HCT116 (cell line): Measurements from ENCODE around the gene SGCB. TPM values are rescaled to one million over a fixed set of nuclear protein-coding genes. Genes with fewer than 3 reads are reported as not detected.

ENCODE experiments used
- ATAC-seq: fragments of 200-7000 bp; cut with Tn5 transposase; 2 replicates; pipeline ENCODE4 v1.9.1; 2020; ENCODE audit warnings: mild to moderate bottlenecking, moderate library complexity
- BruUV-seq: library from RNA; stranded (reverse); fragments of 400-500 nt; replicated peaks from 2 replicates; lab custom pipeline; 2021; lab: Mats Ljungman, UMichigan
- CTCF ChIA-PET: fragments of 300-600 bp; sonication (Branson Sonifier 250); formaldehyde crosslinking; loops from one replicate; lab custom pipeline; 2021; ENCODE audit warnings: antibody characterized with exemption; lab: Charles Lee
- POLR2A ChIA-PET: fragments of 300-600, 350-600 bp; sonication (Branson Sonifier 250); formaldehyde crosslinking; loops from one replicate; lab custom pipeline; 2021; ENCODE audit warnings: antibody characterized with exemption; lab: Charles Lee
- RAD21 ChIA-PET, 2 experiments: fragments of 300-600 bp; sonication (Branson Sonifier 250); formaldehyde crosslinking; loops; one replicate each; lab custom pipeline; 2023; ENCODE audit warnings: low total read pairs in 2 of 2; ENCODE audit not compliant: uncharacterized antibody in 2 of 2, unreplicated experiment in 2 of 2, low non-redundant PET in 1 of 2; lab: Charles Lee
- DNase-seq: peaks from one replicate; pipeline ENCODE4 v3.0.0-alpha.2; 2010; ENCODE audit warnings: low read depth, low spot score
- H2AFZ ChIP-seq: fragments of 200-600 bp; shearing (Covaris generic), sonication (generic); 2 replicates; pipeline ENCODE4 v1.6.1; 2017; ENCODE audit warnings: low read depth, mixed run types, mixed read lengths, antibody characterized with exemption, low read length; ENCODE audit not compliant: poor library complexity, severe bottlenecking
- H3K27ac ChIP-seq: 2 replicates; pipeline ENCODE4 v1.5.1; 2012; ENCODE audit warnings: low read depth, low read length
- H3K27me3 ChIP-seq: fragments of 200-600 bp; sonication (generic); 2 replicates; pipeline ENCODE4 v1.6.1; 2016; ENCODE audit warnings: mixed run types, low read length, mixed read lengths; ENCODE audit not compliant: insufficient read depth
- H3K36me3 ChIP-seq, 2 experiments: fragments of 200-500 bp in 1 of 2; fragments of 200-600 bp in 1 of 2; sonication (Bioruptor generic) in 1 of 2; sonication (generic) in 1 of 2; 2 replicates each; pipeline versions ENCODE4 v1.5.1 to v1.6.1; 2014 to 2016; ENCODE audit warnings: low read length in 2 of 2, inconsistent platforms in 1 of 2, mixed read lengths in 1 of 2, mixed run types in 1 of 2; ENCODE audit not compliant: insufficient read depth in 2 of 2, control insufficient read depth in 1 of 2
- H3K4me1 ChIP-seq, 2 experiments: fragments of 200-600 bp in 1 of 2; sonication (generic) in 1 of 2; 2 replicates each; pipeline versions ENCODE4 v1.5.1 to v1.6.1; 2012 to 2017; ENCODE audit warnings: low read length in 2 of 2, inconsistent platforms in 1 of 2, mild to moderate bottlenecking in 1 of 2, mixed read lengths in 1 of 2, mixed run types in 1 of 2, moderate library complexity in 1 of 2; ENCODE audit not compliant: insufficient read depth in 2 of 2, control insufficient read depth in 1 of 2
- H3K4me2 ChIP-seq: fragments of 200-600 bp; sonication (generic); 2 replicates; pipeline ENCODE4 v1.6.1; 2017; ENCODE audit warnings: mixed run types, low read length, mixed read lengths
- H3K4me3 ChIP-seq, 2 experiments: fragments of 200-600 bp in 1 of 2; sonication (generic) in 1 of 2; replicated peaks in 1 of 2; 2 replicates each; pipeline ENCODE4 v1.5.1; 2011 to 2016; ENCODE audit warnings: low read length in 2 of 2, control low read depth in 1 of 2, low read depth in 1 of 2, mild to moderate bottlenecking in 1 of 2, mixed read lengths in 1 of 2, mixed run types in 1 of 2
- H3K79me2 ChIP-seq: fragments of 200-600 bp; sonication (generic); 2 replicates; pipeline ENCODE4 v1.6.1; 2017; ENCODE audit warnings: mild to moderate bottlenecking, mixed run types, low read length, moderate library complexity, mixed read lengths; ENCODE audit not compliant: insufficient read depth
- H3K9ac ChIP-seq: fragments of 200-600 bp; sonication (generic); 2 replicates; pipeline ENCODE4 v1.6.1; 2016; ENCODE audit warnings: low read length, mixed read lengths
- H3K9me2 ChIP-seq: fragments of 200-600 bp; sonication (generic), shearing (Covaris generic); 2 replicates; pipeline ENCODE4 v1.6.1; 2017; ENCODE audit warnings: mixed run types, mild to moderate bottlenecking, moderate library complexity; ENCODE audit not compliant: insufficient read depth
- H3K9me3 ChIP-seq, 2 experiments: fragments of 200-500 bp in 1 of 2; fragments of 200-600 bp in 1 of 2; sonication (Bioruptor generic) in 1 of 2; sonication (generic) in 1 of 2; 2 replicates each; pipeline ENCODE4 v1.6.1; 2014 to 2017; ENCODE audit warnings: low read length in 2 of 2, mixed read lengths in 2 of 2, inconsistent platforms in 1 of 2, low read depth in 1 of 2, mild to moderate bottlenecking in 1 of 2, mixed run types in 1 of 2, moderate library complexity in 1 of 2; ENCODE audit not compliant: control insufficient read depth in 1 of 2, insufficient read depth in 1 of 2
- H4K20me1 ChIP-seq: fragments of 200-600 bp; sonication (generic), shearing (Covaris generic); 2 replicates; pipeline ENCODE4 v1.6.1; 2017; ENCODE audit warnings: mixed run types, mild to moderate bottlenecking, moderate library complexity; ENCODE audit not compliant: insufficient read depth
- ATF3 ChIP-seq: IDR thresholded peaks from 2 replicates; pipeline ENCODE4 v1.6.1; 2012
- CEBPB ChIP-seq: IDR thresholded peaks from 2 replicates; pipeline ENCODE4 v1.6.1; 2012; ENCODE audit warnings: low read depth
- EZH2 ChIP-seq: fragments of 200-600 bp; sonication (generic); IDR thresholded peaks from 2 replicates; pipeline ENCODE4 v1.6.1; 2017; ENCODE audit warnings: antibody characterized with exemption, mixed run types
- EZH2phosphoT487 ChIP-seq: fragments of 200-600 bp; IDR thresholded peaks from 2 replicates; pipeline ENCODE4 v1.6.1; 2018; ENCODE audit warnings: antibody characterized with exemption, borderline replicate concordance
- POLR2A ChIP-seq: IDR thresholded peaks from 2 replicates; pipeline ENCODE4 v1.7.0; 2011; ENCODE audit warnings: borderline replicate concordance; ENCODE audit not compliant: insufficient read depth, insufficient read length; ENCODE audit errors: extremely low read depth
- POLR2AphosphoS5 ChIP-seq: IDR thresholded peaks from 2 replicates; pipeline ENCODE4 v1.6.1; 2011; ENCODE audit warnings: mild to moderate bottlenecking, low read depth, low read length, moderate library complexity
- RAD21 ChIP-seq: IDR thresholded peaks from 2 replicates; pipeline ENCODE4 v1.6.1; 2012; ENCODE audit warnings: low read depth, mild to moderate bottlenecking
- REST ChIP-seq: IDR thresholded peaks from 2 replicates; pipeline ENCODE4 v1.6.1; 2012; ENCODE audit warnings: low read depth
- SIN3A ChIP-seq: IDR thresholded peaks from 2 replicates; pipeline ENCODE4 v1.6.1; 2012; ENCODE audit warnings: low read depth
- SP1 ChIP-seq: IDR thresholded peaks from 2 replicates; pipeline ENCODE4 v1.6.1; 2012; ENCODE audit warnings: low read depth
- SRF ChIP-seq: IDR thresholded peaks from 2 replicates; pipeline ENCODE4 v1.6.1; 2012; ENCODE audit warnings: low read depth
- YY1 ChIP-seq: IDR thresholded peaks from 2 replicates; pipeline ENCODE4 v1.6.1; 2011; ENCODE audit warnings: low read length, low read depth, moderate library complexity, mild to moderate bottlenecking; ENCODE audit not compliant: insufficient replicate concordance; ENCODE audit errors: extremely low read depth
- ZFX ChIP-seq: fragments of 450-650 bp; IDR thresholded peaks from 2 replicates; pipeline ENCODE4 v1.6.1; 2017
- ZNF274 ChIP-seq: fragments of 200-500 bp; sonication (Bioruptor generic); IDR thresholded peaks from 2 replicates; pipeline ENCODE4 v1.6.1; 2014; ENCODE audit warnings: mild to moderate bottlenecking, low read depth, low read length, inconsistent platforms
- intact Hi-C: fragments of 100-400 bp; cut with micrococcal nuclease; formaldehyde crosslinking; loops from 2 replicates; pipeline ENCODE4 v1.10.0; 2022
- total RNA-seq: library from RNA; stranded (reverse); gene quantifications from one replicate; pipeline ENCODE4 v1.2.1, GENCODE V29; 2021; ENCODE audit not compliant: unreplicated experiment

Gene SGCB
- total RNA-seq, 1 experiment from 2014 or later, result 18.3 TPM

DNA sequence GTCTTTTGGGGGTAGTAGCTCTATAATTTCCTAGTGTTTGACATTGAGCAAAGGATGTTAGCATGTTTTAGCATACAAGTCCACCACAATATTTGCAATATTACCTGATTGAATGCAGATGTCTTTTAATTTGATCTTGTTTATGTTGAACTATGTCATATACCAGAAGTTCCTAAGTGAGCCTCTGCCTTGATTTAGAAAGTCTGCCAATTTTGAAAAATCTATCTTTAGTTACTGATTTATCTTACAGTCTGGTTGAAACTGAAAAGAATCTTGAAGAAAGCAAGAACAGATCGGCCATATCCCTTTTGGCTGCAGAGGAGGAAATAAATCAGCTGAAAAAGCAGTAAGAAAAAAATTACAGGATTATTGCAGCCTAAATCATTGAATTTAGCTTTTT is 31.5 kb upstream of the SGCB start:
- Histone ChIP-seq H3K9me2 (no peaks in the 10 kb centered on the region), H3K4me3 (no peak overlapping the region), H3K36me3 (no peaks in the 10 kb centered on the region), H3K9ac (no peak overlapping the region), H3K4me2 (no peak overlapping the region), H3K27me3 (peaks cover 32% of the 10 kb centered on the region), H2AFZ (no peak overlapping the region), H4K20me1 (no peaks in the 10 kb centered on the region), H3K79me2 (no peaks in the 10 kb centered on the region), H3K4me1 (no peaks in the 10 kb centered on the region), H3K9me3 (no peaks in the 10 kb centered on the region), H3K27ac (no peak overlapping the region)
- intact Hi-C loops, result loop anchor here (10.0 kb wide), 1 partner anchor 55 kb away; no protein-coding TSS in a partner anchor
- no TSS peak for BruUV-seq
- ChIA-PET CTCF (no interaction called here), RAD21 (no interaction called here), POLR2A (no interaction called here)
- DNase-seq, result no peak
- no peak for ATAC-seq
- no peak for TF ChIP-seq POLR2AphosphoS5
- no peak for TF ChIP-seq SP1
- TF ChIP-seq REST, result no peak
- TF ChIP-seq EZH2, result no peak
- no peak for TF ChIP-seq RAD21
- no peak for TF ChIP-seq EZH2phosphoT487
- TF ChIP-seq POLR2A, result no peak
- TF ChIP-seq ZFX, result no peak
- no peak for TF ChIP-seq SIN3A
- no peak for TF ChIP-seq SRF
- TF ChIP-seq YY1, result no peak
- TF ChIP-seq ATF3, result no peak
- no peak for TF ChIP-seq CEBPB
- no peak for TF ChIP-seq ZNF274
